ENCODE results near the gene CLIC1. TPM values are rescaled to one million over a fixed set of nuclear protein-coding genes. Genes with fewer than 3 reads are reported as not detected.
A peak's percentile ranks its signal among the peaks of the same experiment; 100 is the strongest.

Gene CLIC1
- polyA plus RNA-seq, 1 donor = 486 TPM

DNA sequence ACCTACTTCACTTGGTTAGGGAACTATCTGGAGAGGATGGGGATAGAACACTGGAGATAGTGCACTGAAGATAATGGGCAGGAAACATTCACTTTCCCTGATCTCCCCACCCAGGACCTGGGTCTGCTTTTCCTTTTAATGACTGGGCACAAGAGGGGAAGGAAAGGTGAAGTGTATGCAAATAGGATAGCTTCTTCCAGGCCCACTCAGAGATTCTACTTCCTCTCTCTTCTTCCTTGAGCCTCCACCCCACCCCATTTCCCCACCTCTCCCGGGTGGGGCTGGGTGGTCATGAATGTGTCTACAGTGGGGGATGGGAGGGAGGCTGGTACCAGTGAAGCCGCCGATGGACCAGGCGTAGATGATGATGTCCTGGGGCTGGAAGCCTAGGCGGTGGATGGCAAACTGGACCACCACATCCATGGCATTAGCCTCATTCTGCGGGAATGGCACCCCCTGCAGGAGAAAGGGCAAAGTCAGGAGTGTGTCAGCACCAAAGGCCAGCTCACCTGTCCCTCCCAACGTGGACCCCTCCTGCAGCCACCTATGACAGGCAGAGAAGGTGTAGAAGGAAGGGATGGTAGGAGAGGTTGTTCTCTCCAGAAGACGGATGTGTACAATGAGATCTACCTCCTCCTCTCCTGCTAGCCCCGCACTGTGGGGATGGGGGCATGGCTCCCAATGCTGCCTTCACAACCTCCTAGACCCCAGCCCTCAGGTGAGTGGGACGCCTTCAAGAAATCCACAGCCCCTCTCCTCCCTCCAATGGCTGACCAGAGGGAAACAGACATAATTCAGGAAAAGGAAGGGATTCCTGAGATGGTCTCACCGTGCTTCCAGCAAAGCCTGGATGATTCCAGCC is 46.9 kb downstream of the CLIC1 start:
- peaks cover 82% of the 10 kb centered on the region for H3K36me3 ChIP-seq (ENCODE audit: control insufficient read depth, insufficient read depth, low read length)
- no peak overlapping the region for H3K4me3 ChIP-seq (ENCODE audit: low read length)
- 60% methylated on average over 1 of the region's 11 CpGs for WGBS (ENCODE audit: insufficient coverage, low lambda C conversion rate)
- peaks cover 2% of the 10 kb centered on the region for H3K9me3 ChIP-seq (ENCODE audit: control insufficient read depth, low read depth, low read length)
- no peak overlapping the region for H3K27ac ChIP-seq (ENCODE audit: low read length)
- peaks cover 13% of the 10 kb centered on the region for H3K4me1 ChIP-seq (ENCODE audit: control insufficient read depth, insufficient read depth, low read length)
- no peak for DNase-seq
- H3K27me3 ChIP-seq (ENCODE audit: control insufficient read depth, insufficient read depth, low read length) = no peaks in the 10 kb centered on the region

DNA sequence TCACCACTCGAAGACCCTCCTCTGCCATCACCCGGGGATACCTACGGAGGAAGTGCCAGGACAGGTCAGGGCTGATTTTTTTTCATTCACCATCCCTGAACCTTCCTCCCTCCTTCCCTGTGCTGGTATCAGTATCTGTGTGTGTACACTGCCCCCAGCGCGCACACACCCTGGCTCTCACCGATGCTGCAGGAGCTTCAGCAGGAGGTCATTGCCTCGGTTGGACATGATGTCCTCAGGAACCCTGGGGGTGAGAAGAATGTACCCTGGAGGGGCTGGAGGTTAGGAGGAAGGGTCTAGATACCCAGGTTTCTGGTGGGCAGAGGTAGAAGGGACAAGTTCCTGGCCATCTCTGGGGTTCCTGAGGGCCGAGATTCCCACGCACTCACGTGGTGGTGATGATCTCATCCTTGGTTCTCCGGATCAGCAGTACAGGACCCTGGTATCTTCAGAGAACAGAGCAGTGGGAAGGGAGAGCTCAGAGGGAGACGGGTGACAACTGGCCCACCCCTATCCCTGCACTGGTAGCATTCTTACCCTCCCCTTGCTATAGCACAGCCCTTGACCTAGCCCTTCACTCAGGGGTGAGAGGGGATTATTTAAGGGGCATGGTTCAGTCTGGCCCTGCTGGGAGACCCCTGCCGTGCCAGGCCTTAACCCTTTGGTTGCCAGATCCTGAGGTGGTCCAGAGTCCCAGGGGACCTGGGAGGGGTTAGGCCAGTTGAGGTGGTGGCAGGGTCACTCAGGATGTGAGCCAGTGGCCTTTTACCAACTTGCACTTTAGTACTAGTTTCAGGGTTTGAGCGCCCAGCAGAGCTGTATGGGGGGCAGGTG is 48.3 kb downstream of the CLIC1 start:
- Histone ChIP-seq H3K36me3 (ENCODE audit: control insufficient read depth, insufficient read depth, low read length) (peaks cover 68% of the 10 kb centered on the region), H3K4me1 (ENCODE audit: control insufficient read depth, insufficient read depth, low read length) (peaks cover 18% of the 10 kb centered on the region), H3K27me3 (ENCODE audit: control insufficient read depth, insufficient read depth, low read length) (no peaks in the 10 kb centered on the region), H3K27ac (ENCODE audit: low read length) (no peak overlapping the region), H3K4me3 (ENCODE audit: low read length) (no peak overlapping the region), H3K9me3 (ENCODE audit: control insufficient read depth, low read depth, low read length) (peaks cover 2% of the 10 kb centered on the region)
- DNase-seq = no peak
- no CpG with 5 or more reads among the region's 14 CpGs for WGBS (ENCODE audit: insufficient coverage, low lambda C conversion rate)

- Histone ChIP-seq H3K4me3 (ENCODE audit: low read length) (no peak overlapping the region), H3K4me1 (ENCODE audit: control insufficient read depth, insufficient read depth, low read length) (peaks cover 18% of the 10 kb centered on the region), H3K9me3 (ENCODE audit: control insufficient read depth, low read depth, low read length) (no peaks in the 10 kb centered on the region), H3K36me3 (ENCODE audit: control insufficient read depth, insufficient read depth, low read length) (peaks cover 60% of the 10 kb centered on the region), H3K27me3 (ENCODE audit: control insufficient read depth, insufficient read depth, low read length) (no peaks in the 10 kb centered on the region), H3K27ac (ENCODE audit: low read length) (no peak overlapping the region)
- DNase-seq = no peak
- no CpG with 5 or more reads among the region's 8 CpGs for WGBS (ENCODE audit: insufficient coverage, low lambda C conversion rate)
Measured at GRCh38 chr6:31687321-31687720, 49.0 kb downstream of the CLIC1 start.

DNA sequence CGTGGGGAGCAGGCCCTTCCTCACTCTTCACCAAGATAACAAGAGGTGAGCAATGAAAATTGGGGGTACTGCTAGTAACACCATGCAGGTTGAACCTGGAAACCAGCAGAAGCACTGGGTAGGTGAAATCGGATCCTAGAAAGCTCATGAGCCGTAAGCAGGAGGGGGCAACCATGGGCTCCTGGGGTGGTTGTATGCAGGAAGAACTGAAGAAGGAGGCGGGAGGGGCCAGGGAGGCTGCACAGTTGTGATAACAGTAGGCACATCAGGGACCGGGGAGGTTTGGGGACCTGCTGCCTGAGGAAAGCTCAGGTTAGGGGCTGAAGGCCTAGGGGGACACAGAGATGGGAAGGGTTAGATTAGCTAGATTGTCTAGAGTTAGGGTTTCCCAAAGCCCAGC is 49.8 kb downstream of the CLIC1 start:
- Histone ChIP-seq H3K36me3 (ENCODE audit: control insufficient read depth, insufficient read depth, low read length) (peaks cover 54% of the 10 kb centered on the region), H3K9me3 (ENCODE audit: control insufficient read depth, low read depth, low read length) (no peaks in the 10 kb centered on the region), H3K4me1 (ENCODE audit: control insufficient read depth, insufficient read depth, low read length) (peaks cover 18% of the 10 kb centered on the region), H3K27me3 (ENCODE audit: control insufficient read depth, insufficient read depth, low read length) (no peaks in the 10 kb centered on the region), H3K4me3 (ENCODE audit: low read length) (no peak overlapping the region), H3K27ac (ENCODE audit: low read length) (no peak overlapping the region)
- DNase-seq = no peak
- WGBS (ENCODE audit: insufficient coverage, low lambda C conversion rate) = no CpG with 5 or more reads among the region's 5 CpGs

GRCh38 chr6:31683591-31683990 is 52.7 kb downstream of the CLIC1 start:
- peaks cover 27% of the 10 kb centered on the region for H3K36me3 ChIP-seq (ENCODE audit: control insufficient read depth, insufficient read depth, low read length)
- peak overlapping the region; percentile 78 for H3K27ac ChIP-seq (ENCODE audit: low read length)
- H3K9me3 ChIP-seq (ENCODE audit: control insufficient read depth, low read depth, low read length) = no peaks in the 10 kb centered on the region
- DNase-seq = peak in 1 of 2 donors; percentile 47
- peaks cover 15% of the 10 kb centered on the region for H3K4me1 ChIP-seq (ENCODE audit: control insufficient read depth, insufficient read depth, low read length)
- no CpG with 5 or more reads among the region's 13 CpGs for WGBS (ENCODE audit: insufficient coverage, low lambda C conversion rate)
- no peaks in the 10 kb centered on the region for H3K27me3 ChIP-seq (ENCODE audit: control insufficient read depth, insufficient read depth, low read length)
- peak overlapping the region; percentile 51 for H3K4me3 ChIP-seq (ENCODE audit: low read length)

DNA sequence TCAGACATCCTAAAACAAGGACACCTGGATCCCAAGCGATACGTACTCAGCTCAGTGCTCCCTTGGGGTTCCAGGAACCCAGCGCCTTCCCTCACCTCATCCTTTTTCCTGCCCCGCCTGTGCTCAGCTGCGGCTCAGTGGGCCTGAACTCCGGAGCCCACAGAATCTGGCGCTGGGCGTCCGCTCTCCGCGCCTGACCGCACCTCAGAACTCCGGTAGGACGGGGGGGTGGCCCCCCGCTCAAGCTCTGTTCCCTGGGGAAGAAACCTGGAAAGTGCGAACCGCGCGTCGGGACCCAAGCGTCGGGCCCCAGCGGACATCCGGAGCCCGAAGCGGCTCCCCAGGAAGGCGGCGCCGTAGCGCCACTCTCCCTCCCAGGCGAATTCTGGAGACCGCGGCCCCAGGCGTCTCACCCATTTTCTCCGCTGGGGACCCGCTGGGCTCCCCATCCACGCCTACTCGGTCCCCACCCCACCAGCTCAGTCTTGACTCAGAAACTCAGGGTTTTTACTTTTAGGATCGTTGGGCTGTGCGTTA is 55.1 kb downstream of the CLIC1 start:
- Histone ChIP-seq H3K9me3 (ENCODE audit: control insufficient read depth, low read depth, low read length) (no peaks in the 10 kb centered on the region), H3K4me1 (ENCODE audit: control insufficient read depth, insufficient read depth, low read length) (peaks cover 15% of the 10 kb centered on the region), H3K4me3 (ENCODE audit: low read length) (peak overlapping the region; percentile 53), H3K27ac (ENCODE audit: low read length) (peak overlapping the region; percentile 71), H3K36me3 (ENCODE audit: control insufficient read depth, insufficient read depth, low read length) (peaks cover 3% of the 10 kb centered on the region), H3K27me3 (ENCODE audit: control insufficient read depth, insufficient read depth, low read length) (no peaks in the 10 kb centered on the region)
- peak in 1 of 2 donors; percentile 63 for DNase-seq
- WGBS (ENCODE audit: insufficient coverage, low lambda C conversion rate) = no CpG with 5 or more reads among the region's 40 CpGs

Other genes with a start within 250 kb of the CLIC1 start
- 0.73 TPM for gene MICB, start 238.4 kb downstream of the CLIC1 start, polyA plus RNA-seq
- not detected for gene MCCD1, start 207.6 kb downstream of the CLIC1 start, polyA plus RNA-seq
- 499 TPM for gene DDX39B, start 194.5 kb downstream of the CLIC1 start, polyA plus RNA-seq
- gene ATP6V1G2, start 189.9 kb downstream of the CLIC1 start, polyA plus RNA-seq = 9.1 TPM
- 23.4 TPM for gene NFKBIL1, start 188.9 kb downstream of the CLIC1 start, polyA plus RNA-seq
- 0.96 TPM for gene LTA, start 164.2 kb downstream of the CLIC1 start, polyA plus RNA-seq
- 1.5 TPM for gene TNF, start 161.0 kb downstream of the CLIC1 start, polyA plus RNA-seq
- gene LTB, start 154.1 kb downstream of the CLIC1 start, polyA plus RNA-seq = 20.1 TPM
- gene LST1, start 150.3 kb downstream of the CLIC1 start, polyA plus RNA-seq = 19.8 TPM
- 1.7 TPM for gene NCR3, start 143.5 kb downstream of the CLIC1 start, polyA plus RNA-seq
- gene AIF1, start 121.3 kb downstream of the CLIC1 start, polyA plus RNA-seq = 57.1 TPM
- gene PRRC2A, start 115.8 kb downstream of the CLIC1 start, polyA plus RNA-seq = 122 TPM
- gene BAG6, start 83.9 kb downstream of the CLIC1 start, polyA plus RNA-seq = 220 TPM
- 14.1 TPM for gene APOM, start 80.6 kb downstream of the CLIC1 start, polyA plus RNA-seq
- gene C6orf47, start 75.8 kb downstream of the CLIC1 start, polyA plus RNA-seq = 21.5 TPM
- 21.4 TPM for gene GPANK1, start 71.5 kb downstream of the CLIC1 start, polyA plus RNA-seq
- 196 TPM for gene CSNK2B, start 70.5 kb downstream of the CLIC1 start, polyA plus RNA-seq
- gene LY6G5B, start 66.6 kb downstream of the CLIC1 start, polyA plus RNA-seq = 18.7 TPM
- 2.6 TPM for gene LY6G5C, start 55.5 kb downstream of the CLIC1 start, polyA plus RNA-seq
- 62.5 TPM for gene ABHD16A, start 33.2 kb downstream of the CLIC1 start, polyA plus RNA-seq
- 0.07 TPM for gene LY6G6F, start 29.7 kb downstream of the CLIC1 start, polyA plus RNA-seq
- 0.19 TPM for gene LY6G6D, start 21.2 kb downstream of the CLIC1 start, polyA plus RNA-seq
- 0.25 TPM for gene LY6G6C, start 14.8 kb downstream of the CLIC1 start, polyA plus RNA-seq
- gene MPIG6B, start 13.2 kb downstream of the CLIC1 start, polyA plus RNA-seq = 0.88 TPM
- gene DDAH2, start 7.2 kb downstream of the CLIC1 start, polyA plus RNA-seq = 82.6 TPM
- 51.0 TPM for gene MSH5, start 3.5 kb upstream of the CLIC1 start, polyA plus RNA-seq
- gene SAPCD1, start 26.1 kb upstream of the CLIC1 start, polyA plus RNA-seq = 15.0 TPM
- 10.1 TPM for gene VWA7, start 40.8 kb upstream of the CLIC1 start, polyA plus RNA-seq
- 34.2 TPM for gene VARS1, start 59.2 kb upstream of the CLIC1 start, polyA plus RNA-seq
- 51.4 TPM for gene LSM2, start 70.4 kb upstream of the CLIC1 start, polyA plus RNA-seq
- gene HSPA1L, start 78.8 kb upstream of the CLIC1 start, polyA plus RNA-seq = 2.8 TPM
- 115 TPM for gene HSPA1A, start 79.0 kb upstream of the CLIC1 start, polyA plus RNA-seq
- gene HSPA1B, start 91.2 kb upstream of the CLIC1 start, polyA plus RNA-seq = 241 TPM
- gene NEU1, start 126.3 kb upstream of the CLIC1 start, polyA plus RNA-seq = 174 TPM
- gene SLC44A4, start 142.5 kb upstream of the CLIC1 start, polyA plus RNA-seq = 157 TPM
- gene EHMT2, start 161.2 kb upstream of the CLIC1 start, polyA plus RNA-seq = 50.5 TPM
- gene ZBTB12, start 165.6 kb upstream of the CLIC1 start, polyA plus RNA-seq = 11.8 TPM
- 9.3 TPM for gene C2, start 191.2 kb upstream of the CLIC1 start, polyA plus RNA-seq
- 37.1 TPM for gene CFB, start 209.6 kb upstream of the CLIC1 start, polyA plus RNA-seq
- 77.7 TPM for gene NELFE, start 222.4 kb upstream of the CLIC1 start, polyA plus RNA-seq
- gene SKIC2, start 222.6 kb upstream of the CLIC1 start, polyA plus RNA-seq = 52.6 TPM
- gene DXO, start 235.6 kb upstream of the CLIC1 start, polyA plus RNA-seq = 20.0 TPM
- gene C4A, start 245.5 kb upstream of the CLIC1 start, polyA plus RNA-seq = 92.9 TPM